DOHH2 (cell line): Measurements from ENCODE around the gene TMEM123.

Source experiments
- H3F3A ChIP-seq: fragments of 200-600 bp; sonication (generic), shearing (Covaris generic); 2 replicates; pipeline ENCODE4 v1.6.0; 2016; ENCODE audit warnings: antibody characterized with exemption, mild to moderate bottlenecking; ENCODE audit not compliant: control insufficient read depth, insufficient read depth
- H3K27ac ChIP-seq: fragments of 200-600 bp; sonication (generic); 2 replicates; pipeline ENCODE4 v1.5.1; 2014; ENCODE audit warnings: low read depth, mild to moderate bottlenecking, low read length, moderate library complexity
- H3K27me3 ChIP-seq: fragments of 200-600 bp; sonication (generic); 2 replicates; pipeline ENCODE4 v1.6.1; 2014; ENCODE audit warnings: mild to moderate bottlenecking, low read length, mixed read lengths; ENCODE audit not compliant: control insufficient read depth
- H3K36me3 ChIP-seq: fragments of 200-600 bp; sonication (generic); 2 replicates; pipeline ENCODE4 v1.6.1; 2014; ENCODE audit warnings: mild to moderate bottlenecking, low read length, moderate library complexity, mixed read lengths; ENCODE audit not compliant: control insufficient read depth
- H3K4me1 ChIP-seq: fragments of 200-600 bp; sonication (generic); 2 replicates; pipeline ENCODE4 v1.6.1; 2014; ENCODE audit warnings: mild to moderate bottlenecking, low read length, mixed read lengths; ENCODE audit not compliant: control insufficient read depth
- H3K4me2 ChIP-seq: fragments of 200-600 bp; sonication (generic); 2 replicates; pipeline ENCODE4 v1.6.0; 2014; ENCODE audit warnings: mild to moderate bottlenecking, low read length, moderate library complexity
- H3K4me3 ChIP-seq: fragments of 200-600 bp; sonication (generic); 2 replicates; pipeline ENCODE4 v1.5.1; 2014; ENCODE audit warnings: mild to moderate bottlenecking, low read length, mixed read lengths
- H3K79me2 ChIP-seq: fragments of 200-600 bp; sonication (generic); 2 replicates; pipeline ENCODE4 v1.6.1; 2014; ENCODE audit warnings: mild to moderate bottlenecking, low read length, mixed read lengths; ENCODE audit not compliant: control insufficient read depth
- H3K9me2 ChIP-seq: fragments of 200-600 bp; sonication (generic); replicated peaks from 2 replicates; pipeline ENCODE4 v1.6.1; 2014; ENCODE audit warnings: mild to moderate bottlenecking, low read length, mixed read lengths; ENCODE audit not compliant: control insufficient read depth
- H3K9me3 ChIP-seq: fragments of 200-600 bp; sonication (generic); 2 replicates; pipeline ENCODE4 v1.6.1; 2014; ENCODE audit warnings: antibody characterized with exemption, low read length, mixed read lengths; ENCODE audit not compliant: control insufficient read depth, insufficient read depth
- H4K20me1 ChIP-seq: fragments of 200-600 bp; sonication (generic); 2 replicates; pipeline ENCODE4 v1.6.0; 2014; ENCODE audit warnings: low read depth, mild to moderate bottlenecking, antibody characterized with exemption, low read length, moderate library complexity; ENCODE audit not compliant: control insufficient read depth, insufficient read depth
- CTCF ChIP-seq: fragments of 200-600 bp; sonication (generic); IDR thresholded peaks from one replicate; pipeline ENCODE4 v1.5.1; 2014; ENCODE audit warnings: antibody characterized with exemption, mild to moderate bottlenecking, low read depth, low read length; ENCODE audit not compliant: poor library complexity, severe bottlenecking
- EZH2phosphoT487 ChIP-seq: fragments of 200-600 bp; sonication (generic); IDR thresholded peaks from 2 replicates; pipeline ENCODE4 v1.6.1; 2017; ENCODE audit warnings: borderline replicate concordance, mild to moderate bottlenecking, antibody characterized with exemption, low read length, moderate library complexity, mixed read lengths

TMEM123 gene

GRCh38 chr11:102359372-102359771, 93.2 kb downstream of the TMEM123 start:
- peaks cover 15% of the 10 kb centered on the region for H3K4me1 ChIP-seq
- H3K4me2 ChIP-seq = no peak overlapping the region
- H3K79me2 ChIP-seq = 0 out of 2 replicates have a peak, but pooled peaks cover 9% of the 10 kb centered on the region
- H3K36me3 ChIP-seq = peaks cover 47% of the 10 kb centered on the region
- no peaks in the 10 kb centered on the region for H4K20me1 ChIP-seq
- H3K27me3 ChIP-seq = no peaks in the 10 kb centered on the region
- H3K9me3 ChIP-seq = no peaks in the 10 kb centered on the region
- TF ChIP-seq EZH2phosphoT487 (no peak), CTCF (no peak)
- no peak overlapping the region for H3K4me3 ChIP-seq
- H3K9me2 ChIP-seq = no peaks in the 10 kb centered on the region
- H3F3A ChIP-seq = no peaks in the 10 kb centered on the region
- H3K27ac ChIP-seq = no peak overlapping the region

GRCh38 chr11:102357116-102357515, 95.4 kb downstream of the TMEM123 start:
- Histone ChIP-seq H3K9me2 (no peaks in the 10 kb centered on the region), H3K9me3 (no peaks in the 10 kb centered on the region), H3K4me2 (no peak overlapping the region), H3K27ac (no peak overlapping the region), H4K20me1 (no peaks in the 10 kb centered on the region), H3K4me3 (no peak overlapping the region), H3K36me3 (peaks cover 36% of the 10 kb centered on the region), H3K27me3 (no peaks in the 10 kb centered on the region), H3K79me2 (0 out of 2 replicates have a peak, but pooled peaks cover 9% of the 10 kb centered on the region), H3F3A (no peaks in the 10 kb centered on the region), H3K4me1 (peaks cover 15% of the 10 kb centered on the region)
- TF ChIP-seq CTCF (no peak), EZH2phosphoT487 (no peak)

- no peaks in the 10 kb centered on the region; the same call in 1 of the 2 replicates for H3K27me3 ChIP-seq
- H3F3A ChIP-seq = peaks cover 15% of the 10 kb centered on the region; the same call in 1 of the 2 replicates
- H3K9me3 ChIP-seq = no peaks in the 10 kb centered on the region
- peak overlapping the region; percentile 81 for H3K27ac ChIP-seq
- peak overlapping the region; percentile 78 for H3K4me2 ChIP-seq
- H3K79me2 ChIP-seq = peaks cover 43% of the 10 kb centered on the region
- no peaks in the 10 kb centered on the region for H4K20me1 ChIP-seq
- peaks cover 44% of the 10 kb centered on the region for H3K4me1 ChIP-seq
- TF ChIP-seq EZH2phosphoT487 = no peak
- TF ChIP-seq CTCF = no peak
- no peaks in the 10 kb centered on the region for H3K9me2 ChIP-seq
- H3K4me3 ChIP-seq = peak overlapping the region; percentile 91
- H3K36me3 ChIP-seq = peaks cover 27% of the 10 kb centered on the region
Observed at GRCh38 chr11:102347462-102348370, 104.8 kb downstream of the TMEM123 start.
